Measurements from ENCODE around the gene SYNPO2. TPM values are rescaled to one million over a fixed set of nuclear protein-coding genes. Genes with fewer than 3 reads are reported as not detected.

Gene SYNPO2
- total RNA-seq, 1 experiment from 2014 or later, result 0.93 TPM

DNA sequence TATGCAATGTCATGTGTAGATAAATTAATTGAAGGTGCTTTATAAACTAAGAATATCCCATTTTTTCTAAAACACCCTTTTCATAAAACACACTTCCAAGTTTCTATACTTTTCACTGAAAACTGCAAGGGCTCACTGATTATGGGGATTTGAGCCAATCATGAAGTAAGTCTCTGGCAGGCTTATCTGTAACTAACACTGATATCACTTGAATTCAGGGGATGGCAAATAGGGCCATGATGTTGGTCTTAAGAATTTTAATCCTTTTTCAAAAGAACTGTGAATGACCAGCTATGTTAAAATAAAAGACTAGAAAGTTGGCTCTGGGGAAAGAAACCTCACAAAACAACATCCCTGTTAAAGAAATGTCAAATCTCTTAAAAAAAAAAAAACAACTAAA lies 39.8 kb upstream of the SYNPO2 start:
- Histone ChIP-seq H3K4me3 (replicated peaks in 1 of 2; ENCODE audit: low read depth in 1 of 2, low read length in 2 of 2) (no peak overlapping the region), H2AFZ (ENCODE audit: low read depth, low read length, poor library complexity, severe bottlenecking) (no peak overlapping the region), H3K9me2 (ENCODE audit: insufficient read depth) (no peaks in the 10 kb centered on the region), H3K27ac (ENCODE audit: low read depth, low read length) (no peak overlapping the region), H4K20me1 (ENCODE audit: insufficient read depth) (no peaks in the 10 kb centered on the region), H3K36me3 (ENCODE audit: control insufficient read depth in 1 of 2, insufficient read depth in 2 of 2, low read length in 2 of 2) (no peaks in the 10 kb centered on the region), H3K4me1 (ENCODE audit: control insufficient read depth in 1 of 2, insufficient read depth in 2 of 2, low read length in 2 of 2) (peaks cover 0 to 7% of the 10 kb centered on the region in 2 experiments; a peak in 1 of 4 replicates), H3K79me2 (ENCODE audit: insufficient read depth, low read length) (no peaks in the 10 kb centered on the region), H3K9ac (ENCODE audit: low read length) (no peak overlapping the region), H3K4me2 (ENCODE audit: low read length) (no peak overlapping the region), H3K9me3 (ENCODE audit: control insufficient read depth in 1 of 2, insufficient read depth in 1 of 2, low read depth in 1 of 2, low read length in 2 of 2) (no peaks in the 10 kb centered on the region), H3K27me3 (ENCODE audit: insufficient read depth, low read length) (no peaks in the 10 kb centered on the region)
- ChIA-PET RAD21 (ENCODE audit: low non-redundant PET in 1 of 2, low total read pairs in 2 of 2, uncharacterized antibody in 2 of 2, unreplicated experiment in 2 of 2) (no interaction called here), CTCF (no interaction called here), POLR2A (no interaction called here)
- no TSS peak for BruUV-seq (replicated peaks)
- no peak for TF ChIP-seq ZNF274 (IDR thresholded peaks at IDR 0.05; ENCODE audit: low read depth, low read length)
- TF ChIP-seq, protein P1, sequence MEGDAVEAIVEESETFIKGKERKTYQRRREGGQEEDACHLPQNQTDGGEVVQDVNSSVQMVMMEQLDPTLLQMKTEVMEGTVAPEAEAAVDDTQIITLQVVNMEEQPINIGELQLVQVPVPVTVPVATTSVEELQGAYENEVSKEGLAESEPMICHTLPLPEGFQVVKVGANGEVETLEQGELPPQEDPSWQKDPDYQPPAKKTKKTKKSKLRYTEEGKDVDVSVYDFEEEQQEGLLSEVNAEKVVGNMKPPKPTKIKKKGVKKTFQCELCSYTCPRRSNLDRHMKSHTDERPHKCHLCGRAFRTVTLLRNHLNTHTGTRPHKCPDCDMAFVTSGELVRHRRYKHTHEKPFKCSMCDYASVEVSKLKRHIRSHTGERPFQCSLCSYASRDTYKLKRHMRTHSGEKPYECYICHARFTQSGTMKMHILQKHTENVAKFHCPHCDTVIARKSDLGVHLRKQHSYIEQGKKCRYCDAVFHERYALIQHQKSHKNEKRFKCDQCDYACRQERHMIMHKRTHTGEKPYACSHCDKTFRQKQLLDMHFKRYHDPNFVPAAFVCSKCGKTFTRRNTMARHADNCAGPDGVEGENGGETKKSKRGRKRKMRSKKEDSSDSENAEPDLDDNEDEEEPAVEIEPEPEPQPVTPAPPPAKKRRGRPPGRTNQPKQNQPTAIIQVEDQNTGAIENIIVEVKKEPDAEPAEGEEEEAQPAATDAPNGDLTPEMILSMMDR (IDR thresholded peaks at IDR 0.05 in 2 of 3, conservative IDR thresholded peaks at IDR 0.05 in 1 of 3; ENCODE audit: borderline replicate concordance in 1 of 3, insufficient read depth in 1 of 3, low read depth in 2 of 3, low read length in 2 of 3), result no peak
- TF ChIP-seq, protein P2, sequence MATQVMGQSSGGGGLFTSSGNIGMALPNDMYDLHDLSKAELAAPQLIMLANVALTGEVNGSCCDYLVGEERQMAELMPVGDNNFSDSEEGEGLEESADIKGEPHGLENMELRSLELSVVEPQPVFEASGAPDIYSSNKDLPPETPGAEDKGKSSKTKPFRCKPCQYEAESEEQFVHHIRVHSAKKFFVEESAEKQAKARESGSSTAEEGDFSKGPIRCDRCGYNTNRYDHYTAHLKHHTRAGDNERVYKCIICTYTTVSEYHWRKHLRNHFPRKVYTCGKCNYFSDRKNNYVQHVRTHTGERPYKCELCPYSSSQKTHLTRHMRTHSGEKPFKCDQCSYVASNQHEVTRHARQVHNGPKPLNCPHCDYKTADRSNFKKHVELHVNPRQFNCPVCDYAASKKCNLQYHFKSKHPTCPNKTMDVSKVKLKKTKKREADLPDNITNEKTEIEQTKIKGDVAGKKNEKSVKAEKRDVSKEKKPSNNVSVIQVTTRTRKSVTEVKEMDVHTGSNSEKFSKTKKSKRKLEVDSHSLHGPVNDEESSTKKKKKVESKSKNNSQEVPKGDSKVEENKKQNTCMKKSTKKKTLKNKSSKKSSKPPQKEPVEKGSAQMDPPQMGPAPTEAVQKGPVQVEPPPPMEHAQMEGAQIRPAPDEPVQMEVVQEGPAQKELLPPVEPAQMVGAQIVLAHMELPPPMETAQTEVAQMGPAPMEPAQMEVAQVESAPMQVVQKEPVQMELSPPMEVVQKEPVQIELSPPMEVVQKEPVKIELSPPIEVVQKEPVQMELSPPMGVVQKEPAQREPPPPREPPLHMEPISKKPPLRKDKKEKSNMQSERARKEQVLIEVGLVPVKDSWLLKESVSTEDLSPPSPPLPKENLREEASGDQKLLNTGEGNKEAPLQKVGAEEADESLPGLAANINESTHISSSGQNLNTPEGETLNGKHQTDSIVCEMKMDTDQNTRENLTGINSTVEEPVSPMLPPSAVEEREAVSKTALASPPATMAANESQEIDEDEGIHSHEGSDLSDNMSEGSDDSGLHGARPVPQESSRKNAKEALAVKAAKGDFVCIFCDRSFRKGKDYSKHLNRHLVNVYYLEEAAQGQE (IDR thresholded peaks at IDR 0.05; ENCODE audit: low read depth), result no peak
- no peak for TF ChIP-seq EZH2phosphoT487 (IDR thresholded peaks at IDR 0.05; ENCODE audit: borderline replicate concordance)
- no peak for TF ChIP-seq CBX3 (IDR thresholded peaks at IDR 0.05; ENCODE audit: low read depth)
- TF ChIP-seq SP1 (IDR thresholded peaks at IDR 0.05; ENCODE audit: low read depth), result no peak
- TF ChIP-seq SRF (IDR thresholded peaks at IDR 0.05; ENCODE audit: low read depth), result no peak
- TF ChIP-seq, protein P3, sequence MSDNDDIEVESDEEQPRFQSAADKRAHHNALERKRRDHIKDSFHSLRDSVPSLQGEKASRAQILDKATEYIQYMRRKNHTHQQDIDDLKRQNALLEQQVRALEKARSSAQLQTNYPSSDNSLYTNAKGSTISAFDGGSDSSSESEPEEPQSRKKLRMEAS (IDR thresholded peaks at IDR 0.05), result no peak
- TF ChIP-seq ZFX (IDR thresholded peaks at IDR 0.05), result no peak
- TF ChIP-seq, protein P4, sequence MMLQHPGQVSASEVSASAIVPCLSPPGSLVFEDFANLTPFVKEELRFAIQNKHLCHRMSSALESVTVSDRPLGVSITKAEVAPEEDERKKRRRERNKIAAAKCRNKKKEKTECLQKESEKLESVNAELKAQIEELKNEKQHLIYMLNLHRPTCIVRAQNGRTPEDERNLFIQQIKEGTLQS (IDR thresholded peaks at IDR 0.05), result no peak
- no peak for TF ChIP-seq JUND (IDR thresholded peaks at IDR 0.05)
- TF ChIP-seq YY1 (IDR thresholded peaks at IDR 0.05; ENCODE audit: extremely low read depth, insufficient replicate concordance, low read depth, low read length), result no peak
- no peak for TF ChIP-seq POLR2A (IDR thresholded peaks at IDR 0.05; ENCODE audit: borderline replicate concordance, extremely low read depth, insufficient read depth, insufficient read length)
- TF ChIP-seq, protein P5, sequence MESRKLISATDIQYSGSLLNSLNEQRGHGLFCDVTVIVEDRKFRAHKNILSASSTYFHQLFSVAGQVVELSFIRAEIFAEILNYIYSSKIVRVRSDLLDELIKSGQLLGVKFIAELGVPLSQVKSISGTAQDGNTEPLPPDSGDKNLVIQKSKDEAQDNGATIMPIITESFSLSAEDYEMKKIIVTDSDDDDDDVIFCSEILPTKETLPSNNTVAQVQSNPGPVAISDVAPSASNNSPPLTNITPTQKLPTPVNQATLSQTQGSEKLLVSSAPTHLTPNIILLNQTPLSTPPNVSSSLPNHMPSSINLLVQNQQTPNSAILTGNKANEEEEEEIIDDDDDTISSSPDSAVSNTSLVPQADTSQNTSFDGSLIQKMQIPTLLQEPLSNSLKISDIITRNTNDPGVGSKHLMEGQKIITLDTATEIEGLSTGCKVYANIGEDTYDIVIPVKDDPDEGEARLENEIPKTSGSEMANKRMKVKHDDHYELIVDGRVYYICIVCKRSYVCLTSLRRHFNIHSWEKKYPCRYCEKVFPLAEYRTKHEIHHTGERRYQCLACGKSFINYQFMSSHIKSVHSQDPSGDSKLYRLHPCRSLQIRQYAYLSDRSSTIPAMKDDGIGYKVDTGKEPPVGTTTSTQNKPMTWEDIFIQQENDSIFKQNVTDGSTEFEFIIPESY (IDR thresholded peaks at IDR 0.05; ENCODE audit: extremely low read depth, insufficient replicate concordance, low read length), result no peak
- TF ChIP-seq POLR2AphosphoS5 (IDR thresholded peaks at IDR 0.05; ENCODE audit: low read depth, low read length), result no peak
- TF ChIP-seq FOSL1 (IDR thresholded peaks at IDR 0.05; ENCODE audit: low read depth), result no peak
- no peak for TF ChIP-seq RAD21 (IDR thresholded peaks at IDR 0.05; ENCODE audit: low read depth)
- no peak for TF ChIP-seq TCF7L2 (IDR thresholded peaks at IDR 0.05; ENCODE audit: borderline replicate concordance, extremely low read depth, insufficient read depth, insufficient read length)
- TF ChIP-seq EZH2 (IDR thresholded peaks at IDR 0.05), result no peak
- intact Hi-C loops (cut with micrococcal nuclease), result no loop called here
- DNase-seq (ENCODE audit: low read depth, low spot score), result no peak
- no peak for ATAC-seq
